ENCODE results near the gene AFMID. TPM values are rescaled to one million over a fixed set of nuclear protein-coding genes. Genes with fewer than 3 reads are reported as not detected.

The AFMID gene
- 25.7 and 36.0 TPM in 2 replicates for total RNA-seq

GRCh38 chr17:78186692-78187595 is at the start of gene AFMID, which contains the start of gene TK1:
TSS of gene AFMID (plus strand) at chr17:78187362. CDS start at chr17:78187371, 9 bp downstream.
TSS of gene TK1 (minus strand) at chr17:78187052. CDS start at chr17:78186994, 58 bp downstream.

GRCh38 chr17:78168242-78168902 is 18.8 kb upstream of the AFMID start, which contains the start of gene SYNGR2:
TSS of gene SYNGR2 (plus strand) at chr17:78168581. CDS start at chr17:78168617, 36 bp downstream.

GRCh38 chr17:78214016-78214705 is 27.0 kb downstream of the AFMID start, which contains the start of gene BIRC5:
TSS of gene BIRC5 (plus strand) at chr17:78214253. CDS start at chr17:78214317, 64 bp downstream.

GRCh38 chr17:78230996-78231935 is 44.1 kb downstream of the AFMID start, which contains the start of gene TMEM235:
TSS of gene TMEM235 (plus strand) at chr17:78231631. CDS start at chr17:78232024, 393 bp downstream.

Other genes with a start within 250 kb of the AFMID start
- 7.6 and 7.8 TPM in 2 replicates for gene TNRC6C, start 228.7 kb upstream of the AFMID start, total RNA-seq
- 1.3 and 12.1 TPM in 2 replicates for gene TMC6, start 58.6 kb upstream of the AFMID start, total RNA-seq
- 0.13 TPM in 1 of 2 replicates, not detected in the other for gene TMC8, start 56.6 kb upstream of the AFMID start, total RNA-seq
- not detected in 2 replicates for gene C17orf99, start 41.0 kb upstream of the AFMID start, total RNA-seq
- gene SYNGR2, start 18.8 kb upstream of the AFMID start, total RNA-seq, result 20.1 and 43.0 TPM in 2 replicates
- gene TK1, start 310 bp upstream of the AFMID start, total RNA-seq, result 27.5 and 43.7 TPM in 2 replicates
- 9.1 and 18.4 TPM in 2 replicates for gene BIRC5, start 26.9 kb downstream of the AFMID start, total RNA-seq
- not detected in 2 replicates for gene TMEM235, start 44.3 kb downstream of the AFMID start, total RNA-seq
- gene SOCS3, start 172.7 kb downstream of the AFMID start, total RNA-seq, result 21.5 and 84.5 TPM in 2 replicates
- gene PGS1, start 191.3 kb downstream of the AFMID start, total RNA-seq, result 31.8 and 37.5 TPM in 2 replicates

All from smooth muscle cell of the pulmonary artery (primary cell).